Measurements from ENCODE around the gene POU5F1.

The POU5F1 gene

DNA sequence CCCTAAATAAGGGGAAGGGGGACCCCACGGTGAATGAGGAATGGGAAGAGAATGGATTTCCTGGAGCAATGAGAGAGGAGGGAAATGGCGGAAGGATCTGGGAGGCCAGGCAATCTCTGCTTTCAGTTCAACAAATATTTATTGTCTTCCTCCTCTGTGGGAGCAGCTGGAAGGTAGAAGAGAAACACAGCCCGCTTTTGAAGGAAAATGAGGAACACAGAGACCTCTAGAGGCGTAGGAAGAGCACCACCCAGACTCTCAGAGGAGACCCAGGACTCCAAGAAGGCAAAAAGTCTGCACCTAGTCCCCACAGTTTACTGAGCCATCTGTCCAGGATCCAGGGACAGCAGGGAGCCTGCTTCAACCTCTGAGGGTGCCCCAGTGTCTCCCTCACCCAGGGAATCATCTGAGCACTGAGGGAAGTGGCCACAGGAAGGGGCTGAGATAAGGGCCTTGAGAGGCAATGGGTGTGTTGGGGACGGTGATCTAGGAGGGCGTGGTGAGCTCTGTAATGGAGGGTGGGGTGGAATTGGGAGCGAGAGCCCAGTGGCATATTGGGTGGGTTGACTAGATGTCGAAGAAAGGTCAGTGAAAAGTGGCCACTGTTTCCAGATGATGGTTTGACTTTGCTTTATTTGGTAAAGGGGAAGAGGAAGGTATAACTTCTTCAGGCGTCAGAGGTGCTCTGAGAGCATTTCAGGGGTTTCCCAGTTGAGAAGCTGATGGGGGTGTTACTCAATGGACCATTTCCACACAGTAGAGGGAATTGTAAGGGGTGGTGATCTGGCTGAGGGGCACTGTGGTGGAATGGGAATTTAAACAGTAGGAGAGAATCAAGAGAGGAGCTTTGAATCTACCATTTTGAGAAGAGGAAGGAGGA, 55.3 kb downstream of the POU5F1 start:
- peak; percentile 53 to 78 (median 78) for DNase-seq
- Histone ChIP-seq H3K27ac (ENCODE audit: insufficient read depth in 1 of 2, low read depth in 1 of 2, low read length in 2 of 2, poor library complexity in 1 of 2, severe bottlenecking in 2 of 2) (no peak overlapping the region), H3K4me1 (ENCODE audit: control extremely low read depth in 1 of 4, control insufficient read depth in 4 of 4, insufficient read depth in 4 of 4, low read length in 3 of 4) (peaks cover 0 to 10% (median 7%) of the 10 kb centered on the region in 4 experiments), H3K4me3 (ENCODE audit: control insufficient read depth in 1 of 7, extremely low read depth in 1 of 7, insufficient read depth in 4 of 7, low read depth in 2 of 7, low read length in 6 of 7) (no peak overlapping the region), H3K27me3 (replicated peaks in 2 of 5; ENCODE audit: control insufficient read depth in 4 of 5, insufficient read depth in 5 of 5, low read length in 4 of 5) (peaks cover 0 to 2% (median 0%) of the 10 kb centered on the region in 5 experiments), H3K36me3 (ENCODE audit: control insufficient read depth in 4 of 4, insufficient read depth in 4 of 4, low read length in 3 of 4) (no peaks in the 10 kb centered on the region), H3K9me3 (ENCODE audit: control extremely low read depth in 1 of 5, control insufficient read depth in 4 of 5, insufficient read depth in 2 of 5, low read depth in 1 of 5, low read length in 4 of 5) (no peaks in the 10 kb centered on the region)
- ChIA-PET POLR2A (interaction anchor here (0.6 kb wide), 1 partner anchor 441 kb away, joined by 3 read pairs; no protein-coding TSS in a partner anchor), CTCF (interaction anchor here (0.7 to 8.0 kb wide), 18 partner anchors 11 to 302 kb away, joined by 3 to 66 read pairs (median 5); no protein-coding TSS in a partner anchor)
- WGBS (ENCODE audit: insufficient coverage): 49% methylated on average over 5 of the region's 9 CpGs

DNA sequence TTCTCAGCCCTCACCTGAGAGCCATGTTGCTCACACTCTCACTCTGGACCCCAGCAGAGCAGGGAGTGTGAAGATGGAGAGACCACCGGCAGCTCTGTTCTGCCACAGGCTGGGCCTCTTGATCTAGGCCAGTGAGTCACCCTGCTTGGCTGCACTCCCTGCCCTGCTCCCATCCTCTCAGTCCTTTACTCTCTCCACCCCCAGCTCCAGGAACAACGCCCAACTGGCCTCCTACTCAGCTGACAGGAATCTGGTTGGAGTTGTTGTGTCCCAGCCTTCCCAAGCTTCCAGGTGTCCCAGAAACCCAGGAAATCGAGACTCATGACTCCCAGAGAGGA, 56.0 kb downstream of the POU5F1 start, which contains the start of gene PSORS1C1:
Gene PSORS1C1, plus strand, starts transcription at position 260 of the 338 bp plus-strand sequence. CDS start 14,833 bp downstream, outside the sequence.
- ChIA-PET CTCF (interaction anchor here (0.7 to 8.0 kb wide), 14 partner anchors 11 to 292 kb away, joined by 3 to 66 read pairs (median 4); no protein-coding TSS in a partner anchor), POLR2A (no interaction called here)
- WGBS (ENCODE audit: insufficient coverage): 20% methylated on average over 2 of the region's 3 CpGs
- no peak within 1 kb of the TSS for H3K4me3 ChIP-seq (ENCODE audit: control insufficient read depth in 1 of 7, extremely low read depth in 1 of 7, insufficient read depth in 4 of 7, low read depth in 2 of 7, low read length in 6 of 7)
- peaks cover 0 to 10% (median 7%) of the 10 kb centered on the region in 4 experiments for H3K4me1 ChIP-seq (ENCODE audit: control extremely low read depth in 1 of 4, control insufficient read depth in 4 of 4, insufficient read depth in 4 of 4, low read length in 3 of 4)
- no peak for DNase-seq
- H3K27me3 ChIP-seq (replicated peaks in 2 of 5; ENCODE audit: control insufficient read depth in 4 of 5, insufficient read depth in 5 of 5, low read length in 4 of 5): peaks cover 0 to 2% (median 0%) of the 10 kb centered on the region in 5 experiments
- no peaks in the 10 kb centered on the region for H3K36me3 ChIP-seq (ENCODE audit: control insufficient read depth in 4 of 4, insufficient read depth in 4 of 4, low read length in 3 of 4)
- no peaks in the 10 kb centered on the region for H3K9me3 ChIP-seq (ENCODE audit: control extremely low read depth in 1 of 5, control insufficient read depth in 4 of 5, insufficient read depth in 2 of 5, low read depth in 1 of 5, low read length in 4 of 5)
- no peak within 1 kb of the TSS for H3K27ac ChIP-seq (ENCODE audit: insufficient read depth in 1 of 2, low read depth in 1 of 2, low read length in 2 of 2, poor library complexity in 1 of 2, severe bottlenecking in 2 of 2)
